Airway epithelial cell (primary cell): ENCODE measurements around the gene CMAS. TPM values are rescaled to one million over a fixed set of nuclear protein-coding genes. Genes with fewer than 3 reads are reported as not detected.

ENCODE experiments used
- total RNA-seq: library from RNA; depleted of rRNA; stranded (reverse); fragments of >200 nt; gene quantifications from 2 replicates; pipeline ENCODE4 v1.2.3, GENCODE V29; 2015

The CMAS gene
- total RNA-seq, result 39.0 and 48.5 TPM in 2 replicates

GRCh38 chr12:22046090-22046967, at the start of gene CMAS:
Gene CMAS, plus strand, starts transcription at chr12:22046218. Its CDS starts 86 bp downstream, at chr12:22046304.

Other genes starting within 250 kb of the CMAS start
- gene ABCC9, start 104.8 kb upstream of the CMAS start, total RNA-seq, result 0.05 and 0.35 TPM in 2 replicates